GM23338 (cell line): ENCODE measurements around the gene COLQ.

Experiments
- EZH2 ChIP-seq: fragments of 200-600 bp; sonication (generic); IDR thresholded peaks from one replicate; pipeline ENCODE4 v1.8.0; 2017; ENCODE audit warnings: antibody characterized with exemption, mild to moderate bottlenecking, low read depth; ENCODE audit not compliant: unreplicated experiment
- EZH2phosphoT487 ChIP-seq: fragments of 200-600 bp; sonication (generic); IDR thresholded peaks from one replicate; pipeline ENCODE4 v1.8.1; 2018; ENCODE audit warnings: antibody characterized with exemption; ENCODE audit not compliant: unreplicated experiment
- JUNB ChIP-seq: IDR thresholded peaks from one replicate; pipeline ENCODE4 v1.6.1; 2016; ENCODE audit warnings: antibody characterized with exemption; ENCODE audit not compliant: unreplicated experiment
- POLR2AphosphoS5 ChIP-seq: IDR thresholded peaks from 2 replicates; pipeline ENCODE4 v1.6.1; 2016; ENCODE audit warnings: antibody characterized with exemption, low read depth
- TF ChIP-seq, protein P1 (sequence below), 2 experiments: fragments of 200-600 bp in 1 of 2; sonication (generic) in 1 of 2; conservative IDR thresholded peaks; 2 replicates each; pipeline versions ENCODE4 v1.5.1 to v1.6.1; 2016 to 2017; ENCODE audit warnings: antibody characterized with exemption in 2 of 2, low read depth in 2 of 2, mild to moderate bottlenecking in 2 of 2, moderate library complexity in 1 of 2
- TF ChIP-seq, protein P2 (sequence below): IDR thresholded peaks from one replicate; pipeline ENCODE4 v1.6.1; 2018; ENCODE audit warnings: antibody characterized with exemption; ENCODE audit not compliant: unreplicated experiment
- TF ChIP-seq, protein P3 (sequence below): IDR thresholded peaks from 2 replicates; pipeline ENCODE4 v1.6.1; 2016; ENCODE audit warnings: antibody characterized with exemption

DNA sequence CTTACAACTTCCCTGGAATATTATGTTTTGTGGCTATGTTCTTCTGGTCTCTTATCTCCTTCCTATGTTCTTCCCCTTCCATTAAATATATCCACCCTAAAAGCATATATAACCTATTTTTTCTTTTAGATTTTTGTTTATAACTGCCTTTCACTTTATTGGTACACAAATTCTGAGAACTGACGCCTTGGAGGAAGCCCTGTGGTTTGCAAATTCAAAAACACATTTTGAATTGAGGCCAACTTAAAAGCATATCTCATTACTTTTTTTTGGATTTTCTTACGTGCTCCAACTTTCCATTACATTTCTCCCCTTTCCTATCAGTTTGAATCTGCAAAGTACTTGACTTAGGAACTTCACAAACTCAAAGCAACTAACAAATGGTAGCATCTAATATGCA lies 15.3 kb upstream of the COLQ start:
- TF ChIP-seq, protein P1, sequence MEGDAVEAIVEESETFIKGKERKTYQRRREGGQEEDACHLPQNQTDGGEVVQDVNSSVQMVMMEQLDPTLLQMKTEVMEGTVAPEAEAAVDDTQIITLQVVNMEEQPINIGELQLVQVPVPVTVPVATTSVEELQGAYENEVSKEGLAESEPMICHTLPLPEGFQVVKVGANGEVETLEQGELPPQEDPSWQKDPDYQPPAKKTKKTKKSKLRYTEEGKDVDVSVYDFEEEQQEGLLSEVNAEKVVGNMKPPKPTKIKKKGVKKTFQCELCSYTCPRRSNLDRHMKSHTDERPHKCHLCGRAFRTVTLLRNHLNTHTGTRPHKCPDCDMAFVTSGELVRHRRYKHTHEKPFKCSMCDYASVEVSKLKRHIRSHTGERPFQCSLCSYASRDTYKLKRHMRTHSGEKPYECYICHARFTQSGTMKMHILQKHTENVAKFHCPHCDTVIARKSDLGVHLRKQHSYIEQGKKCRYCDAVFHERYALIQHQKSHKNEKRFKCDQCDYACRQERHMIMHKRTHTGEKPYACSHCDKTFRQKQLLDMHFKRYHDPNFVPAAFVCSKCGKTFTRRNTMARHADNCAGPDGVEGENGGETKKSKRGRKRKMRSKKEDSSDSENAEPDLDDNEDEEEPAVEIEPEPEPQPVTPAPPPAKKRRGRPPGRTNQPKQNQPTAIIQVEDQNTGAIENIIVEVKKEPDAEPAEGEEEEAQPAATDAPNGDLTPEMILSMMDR (conservative IDR thresholded peaks at IDR 0.05; ENCODE audit: low read depth in 2 of 2) = no peak
- no peak for TF ChIP-seq EZH2
- TF ChIP-seq POLR2AphosphoS5 = no peak
- TF ChIP-seq EZH2phosphoT487 = no peak
- no peak for TF ChIP-seq JUNB
- TF ChIP-seq, protein P2, sequence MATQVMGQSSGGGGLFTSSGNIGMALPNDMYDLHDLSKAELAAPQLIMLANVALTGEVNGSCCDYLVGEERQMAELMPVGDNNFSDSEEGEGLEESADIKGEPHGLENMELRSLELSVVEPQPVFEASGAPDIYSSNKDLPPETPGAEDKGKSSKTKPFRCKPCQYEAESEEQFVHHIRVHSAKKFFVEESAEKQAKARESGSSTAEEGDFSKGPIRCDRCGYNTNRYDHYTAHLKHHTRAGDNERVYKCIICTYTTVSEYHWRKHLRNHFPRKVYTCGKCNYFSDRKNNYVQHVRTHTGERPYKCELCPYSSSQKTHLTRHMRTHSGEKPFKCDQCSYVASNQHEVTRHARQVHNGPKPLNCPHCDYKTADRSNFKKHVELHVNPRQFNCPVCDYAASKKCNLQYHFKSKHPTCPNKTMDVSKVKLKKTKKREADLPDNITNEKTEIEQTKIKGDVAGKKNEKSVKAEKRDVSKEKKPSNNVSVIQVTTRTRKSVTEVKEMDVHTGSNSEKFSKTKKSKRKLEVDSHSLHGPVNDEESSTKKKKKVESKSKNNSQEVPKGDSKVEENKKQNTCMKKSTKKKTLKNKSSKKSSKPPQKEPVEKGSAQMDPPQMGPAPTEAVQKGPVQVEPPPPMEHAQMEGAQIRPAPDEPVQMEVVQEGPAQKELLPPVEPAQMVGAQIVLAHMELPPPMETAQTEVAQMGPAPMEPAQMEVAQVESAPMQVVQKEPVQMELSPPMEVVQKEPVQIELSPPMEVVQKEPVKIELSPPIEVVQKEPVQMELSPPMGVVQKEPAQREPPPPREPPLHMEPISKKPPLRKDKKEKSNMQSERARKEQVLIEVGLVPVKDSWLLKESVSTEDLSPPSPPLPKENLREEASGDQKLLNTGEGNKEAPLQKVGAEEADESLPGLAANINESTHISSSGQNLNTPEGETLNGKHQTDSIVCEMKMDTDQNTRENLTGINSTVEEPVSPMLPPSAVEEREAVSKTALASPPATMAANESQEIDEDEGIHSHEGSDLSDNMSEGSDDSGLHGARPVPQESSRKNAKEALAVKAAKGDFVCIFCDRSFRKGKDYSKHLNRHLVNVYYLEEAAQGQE = no peak
- TF ChIP-seq, protein P3, sequence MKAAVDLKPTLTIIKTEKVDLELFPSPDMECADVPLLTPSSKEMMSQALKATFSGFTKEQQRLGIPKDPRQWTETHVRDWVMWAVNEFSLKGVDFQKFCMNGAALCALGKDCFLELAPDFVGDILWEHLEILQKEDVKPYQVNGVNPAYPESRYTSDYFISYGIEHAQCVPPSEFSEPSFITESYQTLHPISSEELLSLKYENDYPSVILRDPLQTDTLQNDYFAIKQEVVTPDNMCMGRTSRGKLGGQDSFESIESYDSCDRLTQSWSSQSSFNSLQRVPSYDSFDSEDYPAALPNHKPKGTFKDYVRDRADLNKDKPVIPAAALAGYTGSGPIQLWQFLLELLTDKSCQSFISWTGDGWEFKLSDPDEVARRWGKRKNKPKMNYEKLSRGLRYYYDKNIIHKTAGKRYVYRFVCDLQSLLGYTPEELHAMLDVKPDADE = no peak
